ENCODE data around the gene SLC29A4.

- TF ChIP-seq BACH2 (CRISPR knock-in tag; IDR thresholded peaks at IDR 0.05; ENCODE audit: borderline replicate concordance) (no peak), TCF4 (CRISPR knock-in tag; IDR thresholded peaks at IDR 0.05; ENCODE audit: borderline replicate concordance) (no peak), TSHZ2 (CRISPR knock-in tag; IDR thresholded peaks at IDR 0.05) (no peak), ZNF70 (CRISPR knock-in tag; IDR thresholded peaks at IDR 0.05) (no peak), RARB (CRISPR knock-in tag; IDR thresholded peaks at IDR 0.05) (no peak)
Measured at GRCh38 chr7:5350174-5350463, 67.4 kb downstream of the SLC29A4 start.

Data from SK-N-SH treated with all-trans-retinoic acid at 6 μM for 48 hours (cell line).